Measurements from ENCODE around the gene CCR6. TPM values are rescaled to one million over a fixed set of nuclear protein-coding genes. Genes with fewer than 3 reads are reported as not detected.

Gene CCR6
- total and polyA plus RNA-seq, 10 of the 15 experiments (the other 5 are each of a cell fraction or from before 2014, with no cell fraction given), result 2.2 to 7.6 (median 6.7) TPM

- TF ChIP-seq CUX1 (IDR thresholded peaks at IDR 0.05; ENCODE audit: insufficient replicate concordance, low read depth, low read length) (peak; percentile 37), PAX8 (IDR thresholded peaks at IDR 0.05) (no peak), SIX5 (IDR thresholded peaks at IDR 0.05; ENCODE audit: low read depth, low read length, severe bottlenecking) (no peak), RAD51 (IDR thresholded peaks at IDR 0.05) (no peak), MYB (IDR thresholded peaks at IDR 0.05; ENCODE audit: borderline replicate concordance, low read depth, low read length) (no peak), KAT2A (conservative IDR thresholded peaks at IDR 0.05; ENCODE audit: control insufficient read depth, low read depth, low read length) (no peak), ZNF592 (IDR thresholded peaks at IDR 0.05) (no peak), ZNF24 (IDR thresholded peaks at IDR 0.05) (no peak), ZNF207 (IDR thresholded peaks at IDR 0.05; ENCODE audit: borderline replicate concordance) (no peak), NR2C1 (IDR thresholded peaks at IDR 0.05) (no peak), ETV6 (conservative IDR thresholded peaks at IDR 0.05 in 1 of 2, IDR thresholded peaks at IDR 0.05 in 1 of 2; ENCODE audit: borderline replicate concordance in 1 of 2, low read depth in 1 of 2) (peak in 1 of 2 experiments; percentile 99; a peak in 2 of 4 replicates), PKNOX1 (IDR thresholded peaks at IDR 0.05) (no peak), RAD21 (IDR thresholded peaks at IDR 0.05; ENCODE audit: insufficient read depth, low read depth, low read length) (no peak), CBFB (IDR thresholded peaks at IDR 0.05; ENCODE audit: low read depth) (0 out of 2 replicates have a peak, but pooled peaks have one; percentile 24), POLR2A (IDR thresholded peaks at IDR 0.05; ENCODE audit: low read depth, low read length) (no peak), SUZ12 (IDR thresholded peaks at IDR 0.05; ENCODE audit: unreplicated experiment) (no peak), MLLT1 (IDR thresholded peaks at IDR 0.05) (no peak), SREBF1 (IDR thresholded peaks at IDR 0.05; ENCODE audit: low read length) (no peak), SP1 (IDR thresholded peaks at IDR 0.05; ENCODE audit: low read depth, low read length) (no peak)
Observed at GRCh38 chr6:167150941-167151549, 28.1 kb downstream of the CCR6 start (continued).

Data from GM12878 (cell line).